ENCODE data around the gene ANGPTL8.

ANGPTL8 gene

GRCh38 chr19:11265785-11266236, 26.4 kb downstream of the ANGPTL8 start:
- TF ChIP-seq RAD21 (IDR thresholded peaks at IDR 0.05; ENCODE audit: low read depth) (no peak), TEAD4 (IDR thresholded peaks at IDR 0.05) (no peak), REST (IDR thresholded peaks at IDR 0.05; ENCODE audit: low read depth) (no peak), USF1 (IDR thresholded peaks at IDR 0.05) (no peak), NFIC (IDR thresholded peaks at IDR 0.05) (no peak), TCF12 (IDR thresholded peaks at IDR 0.05; ENCODE audit: low read depth) (no peak), EGR1 (IDR thresholded peaks at IDR 0.05) (no peak)

- TF ChIP-seq MAX (IDR thresholded peaks at IDR 0.05), result no peak
- peak; percentile 40; the same call in 1 of the 2 replicates for TF ChIP-seq CEBPB (IDR thresholded peaks at IDR 0.05)
These were observed 28.1 kb downstream of the ANGPTL8 start for GRCh38 chr19:11267316-11268085.

- TF ChIP-seq EGR1 (IDR thresholded peaks at IDR 0.05), result no peak
- TF ChIP-seq NFIC (IDR thresholded peaks at IDR 0.05), result peak; percentile 65; the same call in 1 of the 2 replicates
These were observed 29.4 kb downstream of the ANGPTL8 start for GRCh38 chr19:11268783-11269267.

- TF ChIP-seq EGR1 (IDR thresholded peaks at IDR 0.05), result no peak
- TF ChIP-seq CREB1 (IDR thresholded peaks at IDR 0.05; ENCODE audit: low read depth), result no peak
- TF ChIP-seq TAF1 (IDR thresholded peaks at IDR 0.05; ENCODE audit: low read depth), result no peak
- TF ChIP-seq ZBTB7A (IDR thresholded peaks at IDR 0.05; ENCODE audit: low read depth), result no peak
These were observed 30.0 kb downstream of the ANGPTL8 start for GRCh38 chr19:11269408-11269807.

GRCh38 chr19:11273296-11273695, 33.9 kb downstream of the ANGPTL8 start:
- TF ChIP-seq TCF12 (IDR thresholded peaks at IDR 0.05; ENCODE audit: low read depth) (no peak), EP300 (IDR thresholded peaks at IDR 0.05; ENCODE audit: borderline replicate concordance) (no peak), REST (IDR thresholded peaks at IDR 0.05; ENCODE audit: low read depth) (no peak), EGR1 (IDR thresholded peaks at IDR 0.05) (no peak), TEAD4 (IDR thresholded peaks at IDR 0.05) (no peak), YY1 (IDR thresholded peaks at IDR 0.05; ENCODE audit: low read depth) (no peak), CEBPB (IDR thresholded peaks at IDR 0.05) (no peak), FOXM1 (IDR thresholded peaks at IDR 0.05; ENCODE audit: borderline replicate concordance, low read depth) (no peak), USF1 (IDR thresholded peaks at IDR 0.05) (no peak)

GRCh38 chr19:11273989-11274388, 34.6 kb downstream of the ANGPTL8 start:
- no peak for TF ChIP-seq REST (IDR thresholded peaks at IDR 0.05; ENCODE audit: low read depth)
- no peak for TF ChIP-seq YY1 (IDR thresholded peaks at IDR 0.05; ENCODE audit: low read depth)
- no peak for TF ChIP-seq TCF12 (IDR thresholded peaks at IDR 0.05; ENCODE audit: low read depth)
- TF ChIP-seq CEBPB (IDR thresholded peaks at IDR 0.05), result no peak
- no peak for TF ChIP-seq ZBTB7A (IDR thresholded peaks at IDR 0.05; ENCODE audit: low read depth)
- no peak for TF ChIP-seq RAD21 (IDR thresholded peaks at IDR 0.05; ENCODE audit: low read depth)
- TF ChIP-seq NFIC (IDR thresholded peaks at IDR 0.05), result no peak
